ENCODE results near the gene INO80.

The INO80 gene

GRCh38 chr15:40936234-40936708 lies 179.8 kb downstream of the INO80 start:
- H3K4me3 ChIP-seq (ENCODE audit: insufficient read depth, low read depth, low read length) = no peak overlapping the region
- H3K27me3 ChIP-seq (ENCODE audit: control insufficient read depth, insufficient read depth, low read length, poor library complexity, severe bottlenecking) = peaks cover 48% of the 10 kb centered on the region
- H3K27ac ChIP-seq (ENCODE audit: insufficient read depth, low read depth, low read length, poor library complexity, severe bottlenecking) = no peak overlapping the region
- peaks cover 18% of the 10 kb centered on the region for H3K4me1 ChIP-seq (ENCODE audit: control insufficient read depth, insufficient read depth, low read length)
- H3K9me3 ChIP-seq (ENCODE audit: control insufficient read depth, low read length) = no peaks in the 10 kb centered on the region
- no peaks in the 10 kb centered on the region for H3K36me3 ChIP-seq (ENCODE audit: control insufficient read depth, insufficient read depth, low read length)
- WGBS, 2 experiments = 95 to 96% methylated on average over 31 of the region's 31 CpGs

GRCh38 chr15:40934457-40934856 lies 181.6 kb downstream of the INO80 start:
- Histone ChIP-seq H3K36me3 (ENCODE audit: control insufficient read depth, insufficient read depth, low read length) (no peaks in the 10 kb centered on the region), H3K27ac (ENCODE audit: insufficient read depth, low read depth, low read length, poor library complexity, severe bottlenecking) (no peak overlapping the region), H3K9me3 (ENCODE audit: control insufficient read depth, low read length) (no peaks in the 10 kb centered on the region), H3K27me3 (ENCODE audit: control insufficient read depth, insufficient read depth, low read length, poor library complexity, severe bottlenecking) (peaks cover 53% of the 10 kb centered on the region), H3K4me1 (ENCODE audit: control insufficient read depth, insufficient read depth, low read length) (peaks cover 21% of the 10 kb centered on the region), H3K4me3 (ENCODE audit: insufficient read depth, low read depth, low read length) (no peak overlapping the region)
- 92% methylated on average over 6 of the region's 6 CpGs for WGBS, 2 experiments

DNA sequence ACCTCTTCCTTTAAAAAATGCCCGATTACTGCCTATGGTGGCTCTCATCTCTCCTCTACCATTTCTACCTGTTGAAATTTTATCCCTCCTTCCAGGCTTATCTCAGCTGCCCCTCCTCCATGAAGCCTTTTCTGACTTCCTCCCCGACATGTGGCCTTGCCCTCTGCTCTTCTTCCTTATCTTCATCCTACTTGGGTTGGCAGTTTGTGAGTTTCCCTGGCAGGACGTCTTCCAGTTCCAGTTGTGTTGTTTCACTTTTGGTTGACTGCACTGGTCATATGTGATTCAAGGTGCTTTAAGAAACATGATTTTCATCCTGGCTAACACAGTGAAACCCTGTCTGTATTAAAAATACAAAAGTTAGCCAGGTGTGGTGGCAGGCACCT lies 182.6 kb downstream of the INO80 start:
- Histone ChIP-seq H3K9me3 (ENCODE audit: control insufficient read depth, low read length) (no peaks in the 10 kb centered on the region), H3K4me3 (ENCODE audit: insufficient read depth, low read depth, low read length) (no peak overlapping the region), H3K27ac (ENCODE audit: insufficient read depth, low read depth, low read length, poor library complexity, severe bottlenecking) (no peak overlapping the region), H3K4me1 (ENCODE audit: control insufficient read depth, insufficient read depth, low read length) (peaks cover 28% of the 10 kb centered on the region), H3K36me3 (ENCODE audit: control insufficient read depth, insufficient read depth, low read length) (no peaks in the 10 kb centered on the region), H3K27me3 (ENCODE audit: control insufficient read depth, insufficient read depth, low read length, poor library complexity, severe bottlenecking) (peaks cover 63% of the 10 kb centered on the region)
- 81 to 88% methylated on average over 3 of the region's 3 CpGs for WGBS, 2 experiments

- no peak overlapping the region for H3K4me3 ChIP-seq (ENCODE audit: insufficient read depth, low read depth, low read length)
- WGBS, 2 experiments = 82 to 83% methylated on average over 11 of the region's 11 CpGs
- no peak overlapping the region for H3K27ac ChIP-seq (ENCODE audit: insufficient read depth, low read depth, low read length, poor library complexity, severe bottlenecking)
Measured at GRCh38 chr15:40932649-40933516, 183.2 kb downstream of the INO80 start.

DNA sequence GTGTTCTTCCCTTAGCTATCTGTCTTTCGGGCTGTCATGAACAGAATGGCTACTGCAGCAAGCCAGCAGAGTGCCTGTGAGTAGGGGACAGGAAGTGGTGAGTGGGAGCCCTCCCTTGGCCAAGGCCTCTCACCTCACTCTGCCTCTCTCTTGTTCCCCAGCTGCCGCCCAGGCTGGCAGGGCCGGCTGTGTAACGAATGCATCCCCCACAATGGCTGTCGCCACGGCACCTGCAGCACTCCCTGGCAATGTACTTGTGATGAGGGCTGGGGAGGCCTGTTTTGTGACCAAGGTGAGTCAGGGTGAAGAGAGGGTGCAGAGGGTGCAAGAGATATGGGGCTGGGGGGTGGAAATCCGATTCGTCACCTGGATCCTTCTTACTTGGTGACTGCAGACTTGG lies 183.9 kb downstream of the INO80 start:
- H3K27me3 ChIP-seq (ENCODE audit: control insufficient read depth, insufficient read depth, low read length, poor library complexity, severe bottlenecking) = peaks cover 76% of the 10 kb centered on the region
- H3K9me3 ChIP-seq (ENCODE audit: control insufficient read depth, low read length) = no peaks in the 10 kb centered on the region
- H3K4me1 ChIP-seq (ENCODE audit: control insufficient read depth, insufficient read depth, low read length) = peaks cover 40% of the 10 kb centered on the region
- no peaks in the 10 kb centered on the region for H3K36me3 ChIP-seq (ENCODE audit: control insufficient read depth, insufficient read depth, low read length)
- no peak overlapping the region for H3K4me3 ChIP-seq (ENCODE audit: insufficient read depth, low read depth, low read length)
- H3K27ac ChIP-seq (ENCODE audit: insufficient read depth, low read depth, low read length, poor library complexity, severe bottlenecking) = no peak overlapping the region
- 69 to 70% methylated on average over 8 of the region's 8 CpGs for WGBS, 2 experiments

More at GRCh38 chr15:40932649-40933516, 183.2 kb downstream of the INO80 start:
- H3K36me3 ChIP-seq (ENCODE audit: control insufficient read depth, insufficient read depth, low read length) = no peaks in the 10 kb centered on the region
- no peaks in the 10 kb centered on the region for H3K9me3 ChIP-seq (ENCODE audit: control insufficient read depth, low read length)
- peaks cover 34% of the 10 kb centered on the region for H3K4me1 ChIP-seq (ENCODE audit: control insufficient read depth, insufficient read depth, low read length)
- H3K27me3 ChIP-seq (ENCODE audit: control insufficient read depth, insufficient read depth, low read length, poor library complexity, severe bottlenecking) = peaks cover 69% of the 10 kb centered on the region

- no peak overlapping the region for H3K4me3 ChIP-seq (ENCODE audit: insufficient read depth, low read depth, low read length)
- H3K9me3 ChIP-seq (ENCODE audit: control insufficient read depth, low read length) = no peaks in the 10 kb centered on the region
- WGBS, 2 experiments = 75 to 78% methylated on average over 16 of the region's 16 CpGs
- peaks cover 41% of the 10 kb centered on the region for H3K4me1 ChIP-seq (ENCODE audit: control insufficient read depth, insufficient read depth, low read length)
- H3K27me3 ChIP-seq (ENCODE audit: control insufficient read depth, insufficient read depth, low read length, poor library complexity, severe bottlenecking) = peaks cover 83% of the 10 kb centered on the region
- H3K27ac ChIP-seq (ENCODE audit: insufficient read depth, low read depth, low read length, poor library complexity, severe bottlenecking) = no peak overlapping the region
- H3K36me3 ChIP-seq (ENCODE audit: control insufficient read depth, insufficient read depth, low read length) = no peaks in the 10 kb centered on the region
Measured at GRCh38 chr15:40931300-40932142, 184.6 kb downstream of the INO80 start.

DNA sequence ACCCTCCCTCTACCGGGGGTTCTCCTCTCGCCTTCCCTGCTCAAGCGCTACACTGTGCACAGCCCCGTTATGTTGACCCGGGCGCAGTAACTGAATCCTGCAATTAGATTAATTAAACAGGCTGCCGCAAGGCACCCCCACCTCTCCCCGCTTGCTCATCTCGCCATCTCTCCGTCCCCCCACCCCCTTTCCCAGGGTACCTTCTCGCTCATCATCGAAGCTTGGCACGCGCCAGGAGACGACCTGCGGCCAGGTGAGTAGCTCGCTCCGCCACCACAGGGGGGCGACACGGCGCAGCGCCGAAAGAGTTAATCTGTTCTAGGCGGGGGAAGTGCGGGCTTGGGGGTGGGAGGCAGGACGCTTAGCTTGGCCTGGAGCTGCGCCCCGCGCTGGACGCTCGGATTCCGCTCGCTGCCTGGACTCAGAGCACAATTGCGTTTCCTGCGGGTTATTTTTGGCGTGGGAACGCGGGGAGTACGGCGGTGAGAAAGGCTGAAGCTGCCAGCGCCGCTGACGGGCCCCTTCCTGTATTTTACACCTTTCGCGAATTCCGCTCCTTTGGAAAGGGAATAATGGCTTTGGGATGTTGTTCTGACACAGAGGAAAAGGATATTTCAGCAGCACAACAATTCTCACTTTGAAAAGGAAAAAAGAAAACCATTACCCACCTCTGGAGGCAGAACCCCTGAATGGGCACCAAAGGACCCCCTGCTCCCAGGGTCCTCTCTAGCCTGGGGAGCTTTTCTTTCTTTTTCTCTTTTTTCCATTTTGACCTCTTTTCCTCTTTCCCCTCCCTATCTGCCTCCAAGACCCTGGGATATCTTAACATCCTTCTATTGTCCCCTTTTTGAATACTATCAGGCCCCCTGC lies 185.4 kb downstream of the INO80 start:
- Histone ChIP-seq H3K4me1 (ENCODE audit: control insufficient read depth, insufficient read depth, low read length) (peaks cover 47% of the 10 kb centered on the region), H3K27me3 (ENCODE audit: control insufficient read depth, insufficient read depth, low read length, poor library complexity, severe bottlenecking) (peaks cover 91% of the 10 kb centered on the region), H3K4me3 (ENCODE audit: insufficient read depth, low read depth, low read length) (peak overlapping the region; percentile 22), H3K27ac (ENCODE audit: insufficient read depth, low read depth, low read length, poor library complexity, severe bottlenecking) (no peak overlapping the region), H3K36me3 (ENCODE audit: control insufficient read depth, insufficient read depth, low read length) (no peaks in the 10 kb centered on the region), H3K9me3 (ENCODE audit: control insufficient read depth, low read length) (no peaks in the 10 kb centered on the region)
- WGBS, 2 experiments = 2% methylated on average over 46 of the region's 46 CpGs

GRCh38 chr15:40929660-40930429 lies 186.2 kb downstream of the INO80 start:
- H3K4me1 ChIP-seq (ENCODE audit: control insufficient read depth, insufficient read depth, low read length) = peaks cover 54% of the 10 kb centered on the region
- peaks cover 91% of the 10 kb centered on the region for H3K27me3 ChIP-seq (ENCODE audit: control insufficient read depth, insufficient read depth, low read length, poor library complexity, severe bottlenecking)
- 1% methylated on average over 56 of the region's 56 CpGs for WGBS, 2 experiments
- no peaks in the 10 kb centered on the region for H3K9me3 ChIP-seq (ENCODE audit: control insufficient read depth, low read length)
- H3K27ac ChIP-seq (ENCODE audit: insufficient read depth, low read depth, low read length, poor library complexity, severe bottlenecking) = no peak overlapping the region
- peak overlapping the region; percentile 29 for H3K4me3 ChIP-seq (ENCODE audit: insufficient read depth, low read depth, low read length)
- H3K36me3 ChIP-seq (ENCODE audit: control insufficient read depth, insufficient read depth, low read length) = no peaks in the 10 kb centered on the region
